IMR-90 (cell line): ENCODE results near the gene PRAC1.
"Not testable (repeated sequence)": the region's sequence is repeated elsewhere in the genome, so short reads cannot be mapped to it uniquely, and the experiment has no call there.

Experiments used
- BHLHE40 ChIP-seq: fragments of 150-350 bp; IDR thresholded peaks from 2 replicates; pipeline ENCODE4 v1.6.1; 2016; ENCODE audit warnings: mild to moderate bottlenecking, low read depth, low read length
- CEBPB ChIP-seq: IDR thresholded peaks from 2 replicates; pipeline ENCODE4 v1.6.1; 2012; ENCODE audit warnings: low read depth, low read length, improper control_type of control experiment
- FOS ChIP-seq: fragments of 150-350 bp; IDR thresholded peaks from 2 replicates; pipeline ENCODE4 v1.6.1; 2016; ENCODE audit warnings: low read depth, low read length
- MAFK ChIP-seq: IDR thresholded peaks from 2 replicates; pipeline ENCODE4 v1.6.1; 2012; ENCODE audit warnings: low read depth, low read length, improper control_type of control experiment
- NFE2L2 ChIP-seq: fragments of 150-350 bp; IDR thresholded peaks from 2 replicates; pipeline ENCODE4 v1.6.1; 2016; ENCODE audit warnings: low read depth, mild to moderate bottlenecking, low read length
- POLR2A ChIP-seq: IDR thresholded peaks from 2 replicates; pipeline ENCODE4 v1.6.1; 2012; ENCODE audit warnings: mild to moderate bottlenecking, low read depth, low read length
- RAD21 ChIP-seq: IDR thresholded peaks from 2 replicates; pipeline ENCODE4 v1.6.1; 2012; ENCODE audit warnings: low read length, improper control_type of control experiment
- RCOR1 ChIP-seq: IDR thresholded peaks from 2 replicates; pipeline ENCODE4 v1.6.1; 2012; ENCODE audit warnings: mild to moderate bottlenecking, low read length, improper control_type of control experiment; ENCODE audit not compliant: insufficient replicate concordance
- RFX5 ChIP-seq: IDR thresholded peaks from 2 replicates; pipeline ENCODE4 v1.8.0; 2012; ENCODE audit warnings: low read depth, mild to moderate bottlenecking, low read length, moderate library complexity
- SMC3 ChIP-seq: fragments of 150-350 bp; IDR thresholded peaks from 2 replicates; pipeline ENCODE4 v1.6.1; 2016; ENCODE audit warnings: low read depth, mild to moderate bottlenecking, antibody characterized with exemption, low read length, moderate library complexity
- TF ChIP-seq, protein P1 (sequence below): fragments of 150-350 bp; IDR thresholded peaks from 2 replicates; pipeline ENCODE4 v1.6.1; 2017; ENCODE audit warnings: mild to moderate bottlenecking, antibody characterized with exemption, low read length, low read depth
- TF ChIP-seq, protein P2 (sequence below): conservative IDR thresholded peaks from 2 replicates; pipeline ENCODE4 v1.5.1; 2012; ENCODE audit warnings: mild to moderate bottlenecking, low read depth, low read length, improper control_type of control experiment
- TF ChIP-seq, protein P3 (sequence below): fragments of 150-350 bp; IDR thresholded peaks from 2 replicates; pipeline ENCODE4 v1.6.1; 2016; ENCODE audit warnings: low read depth, mild to moderate bottlenecking, low read length, moderate library complexity, borderline replicate concordance

DNA sequence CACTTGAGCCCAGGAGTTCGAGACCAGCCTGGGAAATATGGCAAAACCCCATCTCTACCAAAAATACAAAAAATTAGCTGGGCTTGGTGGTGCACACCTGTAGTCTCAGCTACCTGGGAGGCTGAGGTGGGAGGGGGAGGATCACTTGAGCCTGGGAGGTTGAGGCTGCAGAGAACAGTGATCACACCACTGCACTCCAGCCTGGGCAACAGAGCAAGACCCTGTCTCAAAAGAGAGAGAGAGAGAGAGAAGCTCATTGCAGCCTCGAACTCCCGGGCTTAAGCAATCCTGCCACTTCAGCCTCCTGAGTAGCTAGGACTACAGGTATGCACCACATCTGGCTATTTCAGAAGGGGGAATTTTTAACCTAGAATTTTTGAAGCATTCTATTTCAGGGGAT, 5.8 kb downstream of the PRAC1 start:
- TF ChIP-seq, protein P1, sequence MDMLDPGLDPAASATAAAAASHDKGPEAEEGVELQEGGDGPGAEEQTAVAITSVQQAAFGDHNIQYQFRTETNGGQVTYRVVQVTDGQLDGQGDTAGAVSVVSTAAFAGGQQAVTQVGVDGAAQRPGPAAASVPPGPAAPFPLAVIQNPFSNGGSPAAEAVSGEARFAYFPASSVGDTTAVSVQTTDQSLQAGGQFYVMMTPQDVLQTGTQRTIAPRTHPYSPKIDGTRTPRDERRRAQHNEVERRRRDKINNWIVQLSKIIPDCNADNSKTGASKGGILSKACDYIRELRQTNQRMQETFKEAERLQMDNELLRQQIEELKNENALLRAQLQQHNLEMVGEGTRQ: not testable (repeated sequence)
- not testable (repeated sequence) for TF ChIP-seq RAD21, SMC3, POLR2A, BHLHE40, FOS, RFX5, MAFK, RCOR1, CEBPB, NFE2L2
- TF ChIP-seq, protein P2, sequence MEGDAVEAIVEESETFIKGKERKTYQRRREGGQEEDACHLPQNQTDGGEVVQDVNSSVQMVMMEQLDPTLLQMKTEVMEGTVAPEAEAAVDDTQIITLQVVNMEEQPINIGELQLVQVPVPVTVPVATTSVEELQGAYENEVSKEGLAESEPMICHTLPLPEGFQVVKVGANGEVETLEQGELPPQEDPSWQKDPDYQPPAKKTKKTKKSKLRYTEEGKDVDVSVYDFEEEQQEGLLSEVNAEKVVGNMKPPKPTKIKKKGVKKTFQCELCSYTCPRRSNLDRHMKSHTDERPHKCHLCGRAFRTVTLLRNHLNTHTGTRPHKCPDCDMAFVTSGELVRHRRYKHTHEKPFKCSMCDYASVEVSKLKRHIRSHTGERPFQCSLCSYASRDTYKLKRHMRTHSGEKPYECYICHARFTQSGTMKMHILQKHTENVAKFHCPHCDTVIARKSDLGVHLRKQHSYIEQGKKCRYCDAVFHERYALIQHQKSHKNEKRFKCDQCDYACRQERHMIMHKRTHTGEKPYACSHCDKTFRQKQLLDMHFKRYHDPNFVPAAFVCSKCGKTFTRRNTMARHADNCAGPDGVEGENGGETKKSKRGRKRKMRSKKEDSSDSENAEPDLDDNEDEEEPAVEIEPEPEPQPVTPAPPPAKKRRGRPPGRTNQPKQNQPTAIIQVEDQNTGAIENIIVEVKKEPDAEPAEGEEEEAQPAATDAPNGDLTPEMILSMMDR: not testable (repeated sequence)
- TF ChIP-seq, protein P3, sequence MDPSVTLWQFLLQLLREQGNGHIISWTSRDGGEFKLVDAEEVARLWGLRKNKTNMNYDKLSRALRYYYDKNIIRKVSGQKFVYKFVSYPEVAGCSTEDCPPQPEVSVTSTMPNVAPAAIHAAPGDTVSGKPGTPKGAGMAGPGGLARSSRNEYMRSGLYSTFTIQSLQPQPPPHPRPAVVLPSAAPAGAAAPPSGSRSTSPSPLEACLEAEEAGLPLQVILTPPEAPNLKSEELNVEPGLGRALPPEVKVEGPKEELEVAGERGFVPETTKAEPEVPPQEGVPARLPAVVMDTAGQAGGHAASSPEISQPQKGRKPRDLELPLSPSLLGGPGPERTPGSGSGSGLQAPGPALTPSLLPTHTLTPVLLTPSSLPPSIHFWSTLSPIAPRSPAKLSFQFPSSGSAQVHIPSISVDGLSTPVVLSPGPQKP: not testable (repeated sequence)
